ENCODE data around the gene MSGN1.

DNA sequence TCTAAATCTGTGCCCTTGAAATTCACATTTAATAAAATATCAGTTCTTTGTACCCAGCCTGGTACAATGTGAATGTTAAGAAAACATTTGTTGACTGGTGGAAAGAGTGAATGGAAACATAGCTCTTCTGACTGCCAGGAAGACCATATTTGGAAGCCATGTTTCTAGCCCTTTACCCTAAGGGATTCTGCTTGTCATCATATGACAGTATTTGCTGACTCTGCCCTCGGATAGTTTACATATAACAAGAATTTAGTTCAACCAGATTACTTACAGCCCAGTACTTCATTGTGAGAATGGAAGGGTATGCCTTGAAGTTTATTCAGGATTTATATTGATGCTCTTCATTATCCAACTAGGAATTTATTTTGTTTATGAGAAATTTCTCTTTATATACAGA is 48.4 kb downstream of the MSGN1 start:
- TF ChIP-seq, protein P1, sequence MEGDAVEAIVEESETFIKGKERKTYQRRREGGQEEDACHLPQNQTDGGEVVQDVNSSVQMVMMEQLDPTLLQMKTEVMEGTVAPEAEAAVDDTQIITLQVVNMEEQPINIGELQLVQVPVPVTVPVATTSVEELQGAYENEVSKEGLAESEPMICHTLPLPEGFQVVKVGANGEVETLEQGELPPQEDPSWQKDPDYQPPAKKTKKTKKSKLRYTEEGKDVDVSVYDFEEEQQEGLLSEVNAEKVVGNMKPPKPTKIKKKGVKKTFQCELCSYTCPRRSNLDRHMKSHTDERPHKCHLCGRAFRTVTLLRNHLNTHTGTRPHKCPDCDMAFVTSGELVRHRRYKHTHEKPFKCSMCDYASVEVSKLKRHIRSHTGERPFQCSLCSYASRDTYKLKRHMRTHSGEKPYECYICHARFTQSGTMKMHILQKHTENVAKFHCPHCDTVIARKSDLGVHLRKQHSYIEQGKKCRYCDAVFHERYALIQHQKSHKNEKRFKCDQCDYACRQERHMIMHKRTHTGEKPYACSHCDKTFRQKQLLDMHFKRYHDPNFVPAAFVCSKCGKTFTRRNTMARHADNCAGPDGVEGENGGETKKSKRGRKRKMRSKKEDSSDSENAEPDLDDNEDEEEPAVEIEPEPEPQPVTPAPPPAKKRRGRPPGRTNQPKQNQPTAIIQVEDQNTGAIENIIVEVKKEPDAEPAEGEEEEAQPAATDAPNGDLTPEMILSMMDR (IDR thresholded peaks at IDR 0.05; ENCODE audit: low read length): no peak
- TF ChIP-seq EZH2 (IDR thresholded peaks at IDR 0.05; ENCODE audit: borderline replicate concordance, low read length): no peak

All from OCI-LY1 (cell line).